GM12891 (cell line): ENCODE results near the gene LTBP3.

Experiments
- PAX5 ChIP-seq: IDR thresholded peaks from 2 replicates; pipeline ENCODE4 v1.6.1; 2011; ENCODE audit warnings: low read length, moderate library complexity, mild to moderate bottlenecking; ENCODE audit not compliant: insufficient read depth, severe bottlenecking
- POLR2A ChIP-seq: IDR thresholded peaks from 2 replicates; pipeline ENCODE4 v1.6.1; 2011; ENCODE audit warnings: low read depth, low read length, control low read depth
- POLR2AphosphoS5 ChIP-seq: IDR thresholded peaks from 2 replicates; pipeline ENCODE4 v1.6.1; 2011; ENCODE audit warnings: low read depth, low read length, control low read depth
- POU2F2 ChIP-seq: IDR thresholded peaks from 2 replicates; pipeline ENCODE4 v1.6.1; 2011; ENCODE audit warnings: low read depth, mild to moderate bottlenecking, control low read depth, low read length, moderate library complexity
- TAF1 ChIP-seq: IDR thresholded peaks from 2 replicates; pipeline ENCODE4 v1.6.1; 2011; ENCODE audit warnings: low read depth, low read length, control low read depth

DNA sequence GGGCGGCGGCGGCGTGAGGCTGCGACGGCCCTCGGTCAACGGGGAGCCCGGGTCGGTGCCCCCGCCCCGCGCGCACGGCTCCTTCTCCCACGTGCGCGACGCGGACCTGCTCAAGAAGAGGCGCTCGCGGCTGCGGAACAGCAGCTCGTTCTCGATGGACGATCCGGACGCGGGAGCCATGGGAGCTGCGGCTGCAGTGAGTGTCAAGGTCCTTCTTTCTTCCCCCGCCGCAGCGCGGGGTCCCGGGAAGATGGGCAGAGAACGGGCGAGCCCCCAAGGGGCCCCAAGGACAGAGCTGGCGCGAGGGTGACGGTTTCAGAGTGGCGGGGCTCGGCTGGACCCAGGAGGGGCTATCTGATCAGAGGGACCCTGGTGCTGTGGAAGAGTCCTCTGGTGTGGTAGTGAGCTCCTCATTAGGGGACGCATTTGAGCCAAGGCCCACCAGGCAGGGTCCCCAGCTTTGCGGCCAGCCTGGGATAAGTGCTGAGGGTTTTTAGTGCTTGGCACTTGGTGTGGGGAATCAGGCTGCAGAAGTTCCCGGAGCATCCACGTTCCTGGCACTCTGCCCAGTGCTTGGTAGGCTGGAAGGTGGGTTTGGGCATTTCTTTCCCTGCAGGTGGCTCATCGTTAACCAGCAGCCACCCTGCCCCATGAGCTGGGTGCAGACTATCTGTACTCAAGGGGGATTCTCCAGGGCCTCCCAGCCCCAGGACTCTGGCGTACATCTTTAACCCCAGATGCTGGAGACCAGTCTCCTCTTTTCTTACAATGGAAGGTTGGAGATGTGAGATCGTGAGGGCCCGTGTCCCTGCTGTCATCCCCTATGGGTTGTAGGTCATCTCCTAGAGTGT, 27.5 kb upstream of the LTBP3 start:
- TF ChIP-seq PAX5 (no peak), POLR2A (no peak), POLR2AphosphoS5 (no peak), TAF1 (no peak), POU2F2 (no peak)
